HG02884 (cell line): ENCODE data around the gene SNX9.
"Not testable (repeated sequence)": the region's sequence is repeated elsewhere in the genome, so short reads cannot be mapped to it uniquely, and the experiment has no call there.

Source experiments
- ATAC-seq: cut with Tn5 transposase; IDR thresholded peaks from one replicate; pipeline ENCODE4 v1.9.1; 2021; ENCODE audit warnings: mild to moderate bottlenecking, moderate library complexity; ENCODE audit not compliant: unreplicated experiment

Gene SNX9

DNA sequence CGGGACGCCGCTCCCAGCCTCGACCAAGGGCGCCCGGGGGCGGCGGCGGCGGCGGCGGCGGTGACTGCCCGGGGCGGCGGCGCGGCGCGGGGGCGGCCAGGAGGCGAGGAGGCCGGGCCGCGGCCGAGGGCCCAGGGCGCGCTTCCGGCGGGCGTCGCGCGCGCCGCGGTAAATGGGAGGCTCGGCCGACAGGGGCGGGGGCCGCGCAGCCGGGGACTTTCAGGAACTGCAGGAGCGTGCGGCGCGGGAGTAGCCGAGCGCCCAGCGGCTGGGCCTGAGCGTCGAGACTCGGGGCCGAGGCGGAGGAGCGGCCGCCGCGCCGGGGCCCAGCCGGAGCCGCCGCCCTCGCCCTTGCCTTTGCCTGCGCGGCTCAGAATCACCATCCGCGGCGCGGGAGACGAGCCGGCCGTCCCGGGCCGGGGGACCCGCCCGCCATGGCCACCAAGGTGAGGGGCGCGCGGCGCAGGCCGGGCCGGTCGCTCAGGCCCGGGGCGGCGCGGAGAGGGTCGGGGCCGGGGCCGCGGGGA lies at the start of gene SNX9:
Gene SNX9, plus strand, starts transcription at position 246 of the 527 bp plus-strand sequence. Its CDS starts 189 bp downstream, at position 435.
- peak; percentile 55 for ATAC-seq

DNA sequence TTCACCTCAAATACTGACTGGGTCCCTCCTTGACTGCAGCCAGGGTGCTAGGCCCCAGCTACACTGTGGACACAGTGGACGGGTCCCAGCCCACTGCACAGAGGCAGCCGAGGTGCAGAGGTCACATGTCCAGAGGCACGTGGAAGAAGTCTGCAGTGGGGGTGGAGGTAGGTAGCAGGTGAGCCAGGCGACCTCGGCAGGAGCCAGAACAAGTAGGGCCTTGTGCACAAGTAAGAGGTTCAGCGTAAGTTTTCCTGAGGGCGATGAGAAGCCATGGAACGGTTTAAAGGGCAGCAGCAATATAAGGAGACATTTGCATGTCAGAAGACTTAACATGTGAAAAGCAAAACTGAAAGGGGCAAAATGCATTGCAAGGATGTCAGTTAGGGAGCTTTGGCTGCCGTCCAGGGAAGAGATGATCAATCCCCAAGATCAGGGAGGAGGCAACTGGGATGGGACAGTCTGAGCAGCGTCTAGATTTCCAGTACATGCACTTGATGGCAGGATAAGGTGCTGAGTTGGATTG lies 49.7 kb upstream of the SNX9 start:
- ATAC-seq, result no peak

DNA sequence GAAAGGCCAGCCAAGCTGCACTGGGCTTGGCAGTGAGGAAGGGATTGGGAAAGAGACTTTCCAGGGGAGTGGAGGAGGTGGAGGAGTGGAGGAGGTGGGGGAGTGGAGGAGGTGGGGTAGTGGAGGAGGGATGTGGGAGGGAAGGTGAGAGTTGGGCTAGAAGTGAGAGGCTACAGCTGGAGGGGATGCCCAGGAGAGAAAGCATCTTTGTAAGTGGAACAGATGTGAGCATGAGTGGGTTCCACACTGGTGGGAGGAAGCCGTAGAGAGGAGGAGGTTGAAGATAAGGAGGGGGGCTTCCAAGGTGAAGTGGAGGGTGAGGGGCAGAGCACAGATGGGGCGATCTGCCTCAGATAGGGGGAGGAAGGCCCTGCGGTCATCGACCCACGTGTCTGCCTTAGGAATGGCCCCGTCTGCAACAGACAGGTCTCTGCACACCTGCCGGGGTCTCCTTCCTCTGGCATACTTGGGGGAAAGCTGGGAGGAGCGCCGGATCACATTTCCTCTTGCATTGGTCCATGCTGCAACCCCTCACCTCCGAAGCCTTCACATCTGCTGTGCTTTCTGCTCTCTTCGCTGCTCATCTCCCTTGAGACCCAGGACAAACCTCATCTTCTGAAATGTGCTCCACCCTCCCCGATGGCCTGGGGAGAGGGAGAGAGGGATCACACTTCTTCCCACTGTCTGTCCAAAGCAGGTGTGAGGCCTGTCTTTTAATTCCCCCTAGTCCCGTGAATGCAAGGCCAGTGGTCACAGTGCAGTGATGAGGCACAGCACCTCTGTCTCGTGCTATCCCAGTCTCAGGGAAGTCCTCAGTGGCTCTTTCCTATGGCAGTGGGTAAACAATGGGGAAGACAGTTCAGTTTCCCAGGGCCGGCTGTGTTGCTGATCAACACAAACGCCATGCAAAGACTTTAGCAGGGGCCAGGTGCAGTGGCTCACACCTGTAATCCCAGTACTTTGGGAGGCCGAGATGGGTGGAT lies 48.6 kb upstream of the SNX9 start:
- no peak for ATAC-seq

DNA sequence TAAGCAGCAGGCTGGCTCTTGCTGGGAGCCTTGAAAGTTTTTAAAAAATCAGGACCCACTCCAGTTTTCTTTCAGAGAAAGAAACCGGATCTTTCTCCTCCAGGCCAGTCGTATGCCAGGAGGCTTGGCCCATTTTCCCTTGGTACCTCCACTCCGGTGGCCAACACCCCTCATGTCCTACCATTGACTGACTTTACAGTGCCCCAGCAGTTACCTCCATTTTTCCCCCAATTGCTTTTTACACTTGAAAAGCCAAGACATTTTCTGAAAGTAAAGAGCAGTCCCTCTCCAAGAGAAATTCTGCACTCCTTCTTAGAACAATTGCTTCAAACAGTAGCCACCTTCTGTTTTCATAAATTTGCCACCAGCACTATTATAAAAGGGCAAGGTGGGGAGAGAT lies 47.7 kb upstream of the SNX9 start:
- ATAC-seq, result no peak

DNA sequence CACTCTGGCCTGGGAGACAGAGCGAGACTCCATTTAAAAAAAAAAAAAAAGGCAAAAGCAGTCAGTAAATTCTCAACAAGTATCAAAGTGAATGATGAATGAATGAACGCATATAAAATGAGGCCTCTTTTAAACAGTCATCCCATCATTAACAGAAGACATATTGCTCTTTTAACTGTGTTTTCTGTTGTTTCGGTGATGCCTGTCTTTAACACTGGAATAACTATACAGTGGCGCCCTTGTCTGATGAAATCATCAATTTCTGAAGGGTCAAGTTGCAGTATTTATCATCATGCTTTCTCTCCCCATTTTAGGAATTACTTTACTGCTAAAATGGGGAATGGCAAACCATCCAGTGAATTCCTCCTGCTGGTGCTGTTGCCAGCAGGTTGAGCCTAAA lies 45.7 kb upstream of the SNX9 start:
- ATAC-seq, result no peak

DNA sequence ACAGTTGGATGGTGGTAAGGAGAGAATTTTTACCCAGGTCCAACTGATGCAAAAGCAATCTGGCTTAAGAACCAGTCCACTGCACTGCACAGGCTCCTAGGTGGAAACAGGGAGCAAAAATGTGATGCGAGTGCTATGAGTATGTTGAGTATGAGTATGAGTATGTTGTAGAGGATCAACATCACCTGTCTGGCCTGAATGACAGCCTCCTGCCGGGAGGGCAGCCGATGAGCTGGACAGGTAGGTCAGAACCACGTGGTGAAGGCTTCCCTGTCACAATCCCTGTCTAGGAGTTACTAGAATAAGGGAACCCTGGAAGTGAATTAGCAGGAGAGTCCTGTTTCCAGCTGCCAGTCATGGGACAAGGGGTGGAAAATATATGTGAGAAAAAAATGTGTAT lies 44.3 kb upstream of the SNX9 start:
- ATAC-seq, result no peak

DNA sequence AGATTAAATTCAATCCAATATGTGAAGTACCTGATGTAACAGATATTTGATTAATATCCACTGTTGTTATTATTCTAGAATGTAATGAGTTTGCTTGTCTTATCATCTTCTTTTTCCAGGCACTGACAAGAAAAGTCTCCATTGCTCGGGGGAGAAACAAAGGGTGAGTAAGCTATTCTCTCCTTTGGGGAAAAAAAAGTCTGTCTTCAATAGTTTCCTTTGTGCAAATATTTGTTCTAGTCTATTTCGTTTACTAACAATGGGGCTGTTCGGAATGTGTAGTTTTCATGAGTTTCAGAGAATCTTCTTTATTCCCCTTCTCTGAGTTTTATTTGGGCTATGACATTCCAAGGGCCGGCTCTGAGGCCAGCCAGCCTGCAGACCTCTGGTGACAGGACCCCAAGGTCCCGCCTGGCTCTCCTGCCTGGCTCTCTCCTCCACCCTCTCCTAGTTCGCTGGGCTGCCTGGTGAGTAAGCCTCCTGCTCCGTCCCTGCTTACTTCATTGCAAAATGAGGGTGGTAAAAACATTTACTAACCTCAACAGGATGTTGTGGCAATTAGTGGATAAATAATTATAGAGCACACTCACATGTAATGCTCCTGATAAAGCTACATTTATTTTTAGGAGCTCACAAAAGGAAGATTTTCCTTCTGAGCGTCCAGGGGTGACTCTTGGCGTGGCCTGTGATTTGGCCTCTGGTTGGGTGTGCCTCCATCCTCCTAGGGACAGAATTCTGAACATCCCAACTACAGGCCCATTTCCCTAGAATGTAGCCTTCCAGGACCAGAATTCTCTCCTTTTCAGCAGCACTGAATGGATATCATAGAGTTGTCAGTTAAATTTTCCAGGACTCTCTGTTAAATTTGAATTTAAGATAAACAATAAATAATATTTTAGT lies 43.1 kb upstream of the SNX9 start:
- ATAC-seq, result no peak

DNA sequence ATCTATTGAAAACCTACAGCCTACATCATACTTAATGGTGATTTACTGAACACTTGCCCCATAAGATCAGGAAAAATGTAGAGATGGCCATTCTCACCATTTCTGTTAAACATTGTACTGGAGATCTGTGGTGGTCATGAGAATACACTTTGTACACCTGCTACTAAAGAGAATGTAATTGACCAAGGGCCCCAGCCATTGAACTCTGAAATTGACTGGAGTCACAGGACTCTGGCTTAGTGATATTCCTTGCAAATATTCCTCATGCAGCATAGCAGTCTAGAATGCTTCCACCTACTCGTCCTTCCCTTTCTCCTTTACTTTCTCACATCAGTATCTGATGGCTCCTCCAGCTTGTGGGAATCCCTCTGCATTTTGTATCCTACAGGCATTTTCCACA lies 37.4 kb upstream of the SNX9 start:
- no peak for ATAC-seq

DNA sequence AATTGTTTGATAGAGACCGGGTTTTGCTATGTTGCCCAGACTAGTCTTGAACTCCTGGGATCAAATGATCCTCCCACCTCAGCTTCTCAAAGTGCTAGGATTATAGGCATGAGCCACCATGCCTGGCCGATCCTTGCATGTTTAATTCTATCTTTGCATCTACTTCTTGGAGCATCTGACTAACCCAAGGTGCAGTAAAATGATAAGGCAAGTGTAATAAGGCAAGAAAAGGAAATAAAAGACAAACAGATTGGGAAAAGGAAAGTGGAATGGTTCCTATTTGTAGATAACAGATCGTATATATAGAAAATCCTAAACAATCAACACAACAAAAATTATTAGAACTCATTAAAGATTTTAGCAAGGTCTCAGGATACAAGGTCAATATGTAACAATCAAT lies 36.8 kb upstream of the SNX9 start:
- ATAC-seq, result no peak

DNA sequence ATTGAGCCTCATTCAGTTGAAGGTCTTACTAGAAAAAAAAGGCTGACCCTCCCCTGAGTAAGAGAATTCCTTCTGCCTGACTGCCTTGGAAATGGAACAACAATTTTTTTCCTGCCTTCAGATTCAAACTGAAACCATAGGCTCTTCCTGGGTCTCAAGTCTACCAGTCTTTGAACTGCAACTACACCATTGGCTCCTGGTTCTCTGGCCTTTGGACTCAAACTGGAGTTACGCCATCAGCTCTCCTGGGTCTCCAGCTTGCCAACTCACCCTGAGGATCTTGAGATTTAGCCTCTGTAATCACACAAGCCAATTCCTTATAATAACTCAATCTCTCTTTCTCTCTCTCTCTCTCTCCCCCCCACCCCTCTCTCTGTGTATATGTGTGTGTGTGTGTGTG lies 36.0 kb upstream of the SNX9 start:
- ATAC-seq, result no peak

DNA sequence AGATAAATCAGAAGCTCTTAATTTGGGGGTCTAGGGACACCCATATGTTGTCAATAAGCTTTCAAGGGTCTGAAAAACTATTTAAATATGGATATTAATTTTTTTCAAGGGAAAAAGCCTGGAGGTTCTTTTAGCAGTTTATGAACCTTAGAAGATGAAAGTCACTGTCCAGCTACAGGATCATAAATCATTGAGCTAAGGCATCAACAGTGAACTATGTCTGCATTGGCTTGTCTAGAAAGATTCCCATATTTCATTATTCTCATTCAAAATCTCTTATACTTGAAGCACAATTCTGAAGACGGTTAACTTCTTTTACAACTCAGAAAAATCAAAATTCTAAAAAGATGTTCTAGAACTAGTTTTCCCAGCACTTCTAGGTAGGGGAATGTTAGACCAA lies 34.9 kb upstream of the SNX9 start:
- no peak for ATAC-seq

DNA sequence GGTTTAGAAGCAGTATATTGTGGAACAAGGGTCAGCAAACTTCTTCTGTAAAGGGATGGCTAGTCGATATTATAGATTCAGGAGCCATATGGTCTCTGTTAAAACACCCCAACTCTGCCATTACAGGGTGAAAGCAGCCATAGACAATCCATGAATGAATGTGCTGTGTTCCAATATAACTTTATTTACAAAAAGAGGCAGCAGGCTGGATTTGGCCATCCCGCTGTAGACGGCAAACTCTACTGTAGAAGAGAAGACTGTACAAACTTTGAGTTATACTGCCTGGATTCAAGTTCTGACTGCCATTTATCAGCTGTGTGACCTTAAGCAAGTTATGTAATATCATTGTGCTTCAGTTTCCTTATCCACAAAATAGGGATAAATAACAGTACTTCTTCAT lies 33.7 kb upstream of the SNX9 start:
- no peak for ATAC-seq

DNA sequence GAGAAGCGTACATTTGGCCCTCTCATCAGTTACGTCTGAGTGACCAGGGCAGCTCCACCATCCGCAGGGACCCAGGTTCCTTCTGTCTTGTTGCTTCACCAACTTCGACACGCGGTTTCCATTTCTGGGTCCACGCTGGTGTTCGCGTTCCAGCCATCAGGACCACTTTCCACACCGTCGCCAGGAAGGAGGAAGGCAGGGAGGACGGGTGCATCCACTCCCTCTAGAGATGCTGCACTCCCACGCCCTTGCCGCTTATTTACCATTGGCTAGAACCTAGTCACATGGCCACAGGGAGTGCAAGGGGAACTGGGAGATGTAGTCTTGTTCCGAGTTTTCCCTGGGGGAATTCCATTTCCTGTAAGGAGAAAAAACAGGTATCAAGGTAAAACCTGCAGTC lies 33.2 kb upstream of the SNX9 start:
- ATAC-seq, result no peak

DNA sequence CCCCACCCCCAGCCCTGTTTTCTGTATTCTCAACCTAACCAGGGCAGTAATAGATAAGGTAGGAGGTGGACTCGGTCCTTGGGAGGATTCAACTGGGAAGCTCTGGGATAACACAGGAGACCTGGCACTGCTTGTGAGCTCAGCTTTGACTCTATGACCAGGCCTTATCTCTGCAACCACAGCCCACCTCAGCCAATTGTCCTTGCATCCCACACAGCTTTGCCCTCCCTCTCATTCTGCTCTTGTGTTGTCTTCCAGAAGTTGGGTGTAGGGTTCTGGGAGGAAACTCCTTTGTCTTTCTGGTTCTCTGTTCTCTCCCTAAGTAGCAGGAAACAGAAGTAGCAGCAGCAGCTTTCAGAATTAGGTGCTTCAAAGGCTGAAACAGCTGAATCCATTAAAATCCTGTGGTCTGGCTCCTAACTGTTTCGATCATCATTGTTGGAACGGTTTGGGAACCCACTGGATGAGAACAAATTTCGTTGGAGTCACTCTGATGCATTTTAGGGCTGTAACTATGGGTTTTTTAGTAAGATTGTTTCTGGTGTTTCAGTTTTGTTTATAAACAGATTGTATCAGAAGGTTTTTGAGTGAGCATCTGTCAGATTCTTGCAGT lies 32.4 kb upstream of the SNX9 start:
- no peak for ATAC-seq

DNA sequence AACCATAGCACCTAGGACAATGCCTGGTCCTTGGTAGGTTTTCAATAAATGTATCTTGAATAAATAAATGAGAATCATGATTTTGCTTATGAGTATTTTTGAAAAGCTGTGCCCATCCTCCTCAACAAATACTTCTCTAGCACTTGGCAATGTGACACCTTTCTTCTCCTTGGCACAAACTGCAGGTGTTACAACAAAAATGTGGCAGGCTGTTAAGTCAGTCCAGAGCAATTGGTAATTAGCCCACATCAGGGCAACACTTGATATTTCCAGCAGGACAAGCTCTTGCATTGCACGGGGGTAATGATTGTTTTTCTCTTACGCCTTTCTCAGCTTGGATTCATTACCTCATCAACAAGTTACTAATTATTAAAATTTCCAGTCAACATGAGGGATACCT lies 31.6 kb upstream of the SNX9 start:
- ATAC-seq, result no peak

DNA sequence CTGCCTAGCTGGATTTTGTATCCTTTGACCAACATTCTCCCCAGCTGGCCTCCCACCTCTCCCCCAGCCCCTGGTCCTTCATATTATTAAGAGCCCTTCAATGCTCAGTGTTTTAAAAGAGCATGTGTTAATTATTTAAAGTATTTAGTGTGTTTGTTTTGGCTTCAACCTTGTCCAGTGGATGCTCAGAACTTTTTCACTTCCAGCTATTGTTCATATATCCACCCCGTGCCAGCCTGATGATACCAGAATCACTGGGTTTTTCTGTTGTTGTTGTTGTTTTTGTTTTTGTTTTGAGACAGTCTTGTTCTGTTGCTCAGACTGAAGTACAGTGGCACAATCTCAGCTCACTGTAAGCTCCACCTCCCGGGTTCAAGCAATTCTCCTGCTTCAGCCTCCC lies 30.4 kb upstream of the SNX9 start:
- ATAC-seq, result no peak

DNA sequence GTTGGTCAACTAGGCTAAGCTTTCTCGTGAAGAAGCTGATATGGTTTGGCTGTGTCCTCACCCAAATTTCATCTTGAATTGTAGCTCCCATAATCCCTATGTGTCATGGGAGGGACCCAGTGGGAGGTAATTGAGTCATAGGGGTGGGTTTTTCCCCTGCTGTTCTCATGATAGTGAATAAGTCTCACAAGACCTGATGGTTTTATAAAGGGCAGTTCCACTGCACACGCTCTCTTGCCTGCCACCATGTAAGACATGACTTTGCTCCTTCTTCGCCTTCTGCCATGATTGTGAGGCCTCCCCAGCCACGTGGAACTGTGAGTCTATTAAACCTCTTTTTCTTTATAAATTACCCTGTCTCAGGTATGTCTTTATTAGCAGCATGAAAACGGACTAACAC lies 29.0 kb upstream of the SNX9 start:
- ATAC-seq, result not testable (repeated sequence)

DNA sequence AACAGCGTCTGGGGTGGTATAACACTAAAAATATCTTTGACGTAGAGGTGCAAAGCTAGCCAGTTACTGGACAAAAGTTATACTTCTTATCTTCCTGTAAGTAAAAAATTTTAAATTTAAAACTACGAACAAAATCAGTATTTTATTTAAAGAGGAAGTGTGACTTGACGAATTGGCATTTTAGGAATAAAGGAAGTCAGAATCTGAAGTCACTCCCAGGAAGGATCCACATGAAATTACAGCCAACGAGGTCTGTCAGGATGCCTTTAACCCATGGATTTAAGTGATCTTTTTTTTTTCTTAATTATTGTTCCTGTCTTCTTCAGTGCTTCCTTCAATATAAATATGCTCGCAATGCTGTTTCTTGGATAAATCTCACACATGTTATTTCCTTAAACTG lies 27.2 kb upstream of the SNX9 start:
- ATAC-seq, result no peak

DNA sequence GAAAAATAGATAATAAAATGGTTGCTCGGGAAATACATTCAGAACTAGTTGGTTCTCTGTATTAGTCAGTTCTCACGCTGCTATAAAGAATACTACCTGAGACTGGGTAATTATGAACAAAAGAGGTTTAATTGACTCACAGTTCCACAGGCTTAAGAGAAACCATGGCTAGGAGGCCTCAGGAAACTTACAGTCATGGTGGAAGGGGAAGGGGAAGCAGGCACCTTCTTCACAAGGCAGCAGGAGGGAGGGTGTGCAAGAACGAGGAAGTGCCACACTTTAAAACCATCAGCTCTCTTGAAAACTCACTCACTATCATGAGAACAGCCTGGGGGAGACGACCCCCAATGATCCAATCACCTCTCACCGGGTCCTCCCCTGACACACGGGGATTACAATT lies 24.2 kb upstream of the SNX9 start:
- no peak for ATAC-seq

DNA sequence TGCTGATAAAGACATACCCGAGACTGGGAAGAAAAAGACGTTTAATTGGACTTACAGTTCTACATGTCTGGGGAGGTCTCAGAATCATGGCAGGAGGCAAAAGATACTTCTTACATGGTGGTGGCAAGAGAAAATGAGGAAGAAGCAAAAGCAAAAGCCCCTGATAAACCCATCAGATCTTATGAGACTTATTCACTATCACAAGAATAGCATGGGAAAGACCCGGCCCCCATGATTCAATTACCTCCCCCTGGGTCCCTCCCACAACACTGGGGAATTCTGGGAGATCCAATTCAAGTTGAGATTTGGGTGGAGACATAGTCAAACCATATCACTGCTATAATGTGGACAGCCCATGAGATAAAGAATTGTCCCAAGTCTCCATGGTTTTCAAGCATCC lies 23.5 kb upstream of the SNX9 start:
- not testable (repeated sequence) for ATAC-seq
